CD4-positive, alpha-beta T cell (primary cell): ENCODE measurements around the gene SLC1A3. TPM values are rescaled to one million over a fixed set of nuclear protein-coding genes. Genes with fewer than 3 reads are reported as not detected.

ENCODE experiments used
- ATAC-seq: fragments of 200-7000 bp; cut with Tn5 transposase; one replicate; pipeline ENCODE4 v1.10.0; 2022; ENCODE audit warnings: mild to moderate bottlenecking; ENCODE audit not compliant: poor library complexity
- CTCF ChIA-PET: fragments of 350-600 bp; sonication (Branson Sonifier 250); formaldehyde crosslinking; loops from one replicate; lab custom pipeline; 2021; ENCODE audit warnings: antibody characterized with exemption, inconsistent platforms; lab: Charles Lee
- POLR2A ChIA-PET: fragments of 350-600 bp; sonication (Branson Sonifier 250); formaldehyde crosslinking; loops from one replicate; lab custom pipeline; 2021; ENCODE audit warnings: antibody characterized with exemption, inconsistent platforms; lab: Charles Lee
- DNase-seq, 14 experiments: peaks; one replicate each; pipeline ENCODE4 v3.0.0-alpha.2; 2013 to 2020; ENCODE audit warnings: mixed read lengths in 2 of 14
- H3K27ac ChIP-seq, 2 donors: one replicate each; pipeline versions ENCODE4 v1.5.1 to v1.7.0; 2013; ENCODE audit warnings: low read length in 2 of 2, low read depth in 1 of 2, mild to moderate bottlenecking in 1 of 2
- H3K27me3 ChIP-seq, 2 experiments: 1 replicate in 1 of 2; 2 replicates in 1 of 2; pipeline versions ENCODE4 v1.6.1 to v1.7.0; 2013; ENCODE audit warnings: low read length in 2 of 2, control low read depth in 1 of 2, mild to moderate bottlenecking in 1 of 2, moderate library complexity in 1 of 2; ENCODE audit not compliant: insufficient read depth in 2 of 2, control insufficient read depth in 1 of 2
- H3K36me3 ChIP-seq: one replicate; pipeline ENCODE4 v1.6.1; 2013; ENCODE audit warnings: low read length, control low read depth; ENCODE audit not compliant: insufficient read depth
- H3K4me1 ChIP-seq: one replicate; pipeline ENCODE4 v1.6.1; 2013; ENCODE audit warnings: low read length, control low read depth; ENCODE audit not compliant: insufficient read depth
- H3K4me3 ChIP-seq: one replicate; pipeline ENCODE4 v1.5.1; 2013; ENCODE audit warnings: mild to moderate bottlenecking, low read length, moderate library complexity
- H3K9me3 ChIP-seq, 2 experiments: 1 replicate in 1 of 2; 2 replicates in 1 of 2; pipeline versions ENCODE4 v1.6.1 to v1.7.0; 2013; ENCODE audit warnings: low read length in 2 of 2, mild to moderate bottlenecking in 2 of 2, control low read depth in 1 of 2, moderate library complexity in 1 of 2; ENCODE audit not compliant: control insufficient read depth in 1 of 2, insufficient read depth in 1 of 2
- H3K27ac Mint-ChIP-seq: one replicate; pipeline ENCODE4 v1.8.0; 2020; ENCODE audit warnings: mixed read lengths
- H3K27me3 Mint-ChIP-seq: one replicate; pipeline ENCODE4 v1.8.0; 2021; ENCODE audit warnings: mixed read lengths
- H3K36me3 Mint-ChIP-seq: one replicate; pipeline ENCODE4 v1.8.0; 2021; ENCODE audit warnings: low read depth, mixed read lengths
- H3K4me1 Mint-ChIP-seq: one replicate; pipeline ENCODE4 v1.8.0; 2021; ENCODE audit warnings: low read depth, mixed read lengths
- H3K4me3 Mint-ChIP-seq: one replicate; pipeline ENCODE4 v1.8.0; 2020; ENCODE audit warnings: mild to moderate bottlenecking, mixed read lengths
- H3K9me3 Mint-ChIP-seq: one replicate; pipeline ENCODE4 v1.8.0; 2020; ENCODE audit warnings: mixed read lengths
- CTCF ChIP-seq: fragments of 200-600 bp; IDR thresholded peaks from one replicate; pipeline ENCODE4 v1.8.0; 2022; ENCODE audit warnings: antibody characterized with exemption, mild to moderate bottlenecking
- intact Hi-C, 2 experiments: fragments of 100-400 bp; cut with DNase I in 1 of 2; cut with micrococcal nuclease in 1 of 2; formaldehyde crosslinking; loops; one replicate each; pipeline versions ENCODE4 v1.15.1 to v1.9.0; 2023 to 2025; cut with DNase I, micrococcal nuclease
- total RNA-seq, 174 experiments: library from RNA in 2 of 174; stranded (reverse) in 2 of 174; gene quantifications; one replicate each; pipeline ENCODE4 v1.2.3 and lab custom pipeline; 2021 to 2026

Gene SLC1A3
- total RNA-seq, 2 experiments from 2014 or later: not detected

GRCh38 chr5:36653044-36653705, 46.8 kb downstream of the SLC1A3 start:
- no peaks in the 10 kb centered on the region for H3K36me3 Mint-ChIP-seq
- DNase-seq (no peak), ATAC-seq (no peak)
- no peak for TF ChIP-seq CTCF
- no peak overlapping the region for H3K27ac Mint-ChIP-seq
- no peak overlapping the region for H3K27ac ChIP-seq
- H3K9me3 ChIP-seq: no peaks in the 10 kb centered on the region
- no peak overlapping the region for H3K4me3 ChIP-seq
- no peaks in the 10 kb centered on the region for H3K9me3 Mint-ChIP-seq
- H3K27me3 ChIP-seq: no peaks in the 10 kb centered on the region
- peaks cover 35% of the 10 kb centered on the region for H3K27me3 Mint-ChIP-seq
- H3K4me1 ChIP-seq: no peaks in the 10 kb centered on the region
- ChIA-PET CTCF (no interaction called here), POLR2A (no interaction called here)
- H3K4me1 Mint-ChIP-seq: no peaks in the 10 kb centered on the region
- no peak overlapping the region for H3K4me3 Mint-ChIP-seq
- H3K36me3 ChIP-seq: no peaks in the 10 kb centered on the region
- intact Hi-C loops: no loop called here

GRCh38 chr5:36654564-36654963, 48.2 kb downstream of the SLC1A3 start:
- no peak for TF ChIP-seq CTCF
- Mint-ChIP-seq H3K27me3 (peaks cover 35% of the 10 kb centered on the region), H3K27ac (no peak overlapping the region), H3K9me3 (no peaks in the 10 kb centered on the region), H3K4me3 (no peak overlapping the region), H3K36me3 (no peaks in the 10 kb centered on the region), H3K4me1 (no peaks in the 10 kb centered on the region)
- ATAC-seq (no peak), DNase-seq (no peak)
- Histone ChIP-seq H3K9me3 (no peaks in the 10 kb centered on the region), H3K27ac (no peak overlapping the region), H3K4me3 (no peak overlapping the region), H3K36me3 (no peaks in the 10 kb centered on the region), H3K4me1 (no peaks in the 10 kb centered on the region), H3K27me3 (no peaks in the 10 kb centered on the region)
- CTCF ChIA-PET: no interaction called here
- POLR2A ChIA-PET: no interaction called here
- intact Hi-C loops: no loop called here

GRCh38 chr5:36655161-36655560, 48.8 kb downstream of the SLC1A3 start:
- Mint-ChIP-seq H3K4me3 (no peak overlapping the region), H3K27ac (no peak overlapping the region), H3K4me1 (no peaks in the 10 kb centered on the region), H3K9me3 (no peaks in the 10 kb centered on the region), H3K36me3 (no peaks in the 10 kb centered on the region), H3K27me3 (peaks cover 35% of the 10 kb centered on the region)
- CTCF ChIA-PET: no interaction called here
- POLR2A ChIA-PET: no interaction called here
- no peaks in the 10 kb centered on the region for H3K4me1 ChIP-seq
- H3K9me3 ChIP-seq: no peaks in the 10 kb centered on the region
- no peaks in the 10 kb centered on the region for H3K36me3 ChIP-seq
- H3K27me3 ChIP-seq: no peaks in the 10 kb centered on the region
- no peak overlapping the region for H3K4me3 ChIP-seq
- no peak for TF ChIP-seq CTCF
- DNase-seq (peak in 3 of 14 experiments; percentile 3 to 31 (median 25)), ATAC-seq (no peak)
- H3K27ac ChIP-seq: no peak overlapping the region
- intact Hi-C loops: no loop called here
